Measurements from ENCODE around the gene RAPGEF1. TPM values are rescaled to one million over a fixed set of nuclear protein-coding genes. Genes with fewer than 3 reads are reported as not detected.

Gene RAPGEF1
- total and polyA plus RNA-seq, 7 donors: 14.4 to 58.2 (median 45.3) TPM

- Histone ChIP-seq H3K4me3 (no peak overlapping the region), H3K27ac (no peak overlapping the region), H3K4me1 (peaks cover 0 to 42% (median 34%) of the 10 kb centered on the region in 4 donors), H3K27me3 (no peaks in the 10 kb centered on the region), H3K9me3 (no peaks in the 10 kb centered on the region), H3K36me3 (no peaks in the 10 kb centered on the region)
- DNase-seq: no peak
- intact Hi-C loops (cut with DNase I): no loop called here
- WGBS, 2 donors: 60 to 67% methylated on average over 6 of the region's 6 CpGs
- no peak for TF ChIP-seq POLR2A (IDR thresholded peaks at IDR 0.05)
- TF ChIP-seq EP300 (IDR thresholded peaks at IDR 0.05): no peak
- TF ChIP-seq POLR2AphosphoS5 (IDR thresholded peaks at IDR 0.05): no peak
- TF ChIP-seq CTCF (IDR thresholded peaks at IDR 0.05): no peak
Measured at GRCh38 chr9:131661568-131662288, 78.1 kb downstream of the RAPGEF1 start.

DNA sequence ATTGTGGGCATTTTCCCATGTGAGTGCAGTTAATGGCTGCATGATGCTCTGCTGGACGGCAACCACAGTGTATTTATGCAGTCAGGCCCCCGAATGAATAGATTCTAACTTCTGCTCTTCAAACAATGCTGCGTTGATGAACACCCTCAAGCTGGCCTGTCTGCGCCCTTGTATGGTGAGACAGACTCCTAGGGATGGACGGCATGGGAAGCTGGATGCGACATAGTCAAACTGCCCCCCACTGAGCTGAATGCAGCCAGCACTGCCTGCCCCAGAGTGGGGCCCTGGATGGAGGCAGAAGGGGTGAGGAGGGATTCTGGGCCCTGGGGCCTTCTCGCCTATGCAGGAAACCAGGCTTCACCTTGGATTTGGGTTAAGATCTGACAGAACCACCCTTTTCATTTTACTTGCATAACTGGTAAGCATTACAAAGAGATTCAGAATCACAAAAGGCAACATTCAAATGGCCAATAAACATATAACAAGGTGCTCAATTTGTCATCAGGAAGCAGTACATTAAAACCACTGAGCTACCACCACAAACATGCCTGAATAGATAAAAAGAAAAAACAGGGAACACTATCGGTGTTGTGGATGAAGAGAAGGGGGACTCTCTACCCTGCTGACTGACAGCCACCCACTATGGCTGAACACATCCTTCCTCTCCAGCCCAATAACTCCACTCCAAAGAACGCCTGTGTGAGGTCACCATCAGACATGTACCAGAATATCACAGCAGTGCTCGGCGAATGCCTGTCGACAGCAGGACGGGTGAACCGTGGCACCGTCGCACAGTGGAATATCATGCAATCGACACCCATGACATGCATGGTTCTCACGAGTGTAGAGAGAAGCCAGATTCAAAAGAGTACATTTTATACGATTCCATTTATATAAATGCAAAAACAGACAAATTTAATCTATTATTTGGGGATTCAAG lies 79.1 kb downstream of the RAPGEF1 start:
- DNase-seq: no peak
- WGBS, 2 donors: 91 to 95% methylated on average over 19 of the region's 19 CpGs
- no peak overlapping the region for H3K4me3 ChIP-seq
- no peak overlapping the region for H3K27ac ChIP-seq
- H3K27me3 ChIP-seq: no peaks in the 10 kb centered on the region
- peaks cover 0 to 51% (median 40%) of the 10 kb centered on the region in 4 donors for H3K4me1 ChIP-seq
- intact Hi-C loops (cut with DNase I): no loop called here
- H3K36me3 ChIP-seq: no peaks in the 10 kb centered on the region
- TF ChIP-seq CTCF (IDR thresholded peaks at IDR 0.05) (no peak), POLR2A (IDR thresholded peaks at IDR 0.05) (no peak), POLR2AphosphoS5 (IDR thresholded peaks at IDR 0.05) (no peak), EP300 (IDR thresholded peaks at IDR 0.05) (no peak)
- H3K9me3 ChIP-seq: no peaks in the 10 kb centered on the region

DNA sequence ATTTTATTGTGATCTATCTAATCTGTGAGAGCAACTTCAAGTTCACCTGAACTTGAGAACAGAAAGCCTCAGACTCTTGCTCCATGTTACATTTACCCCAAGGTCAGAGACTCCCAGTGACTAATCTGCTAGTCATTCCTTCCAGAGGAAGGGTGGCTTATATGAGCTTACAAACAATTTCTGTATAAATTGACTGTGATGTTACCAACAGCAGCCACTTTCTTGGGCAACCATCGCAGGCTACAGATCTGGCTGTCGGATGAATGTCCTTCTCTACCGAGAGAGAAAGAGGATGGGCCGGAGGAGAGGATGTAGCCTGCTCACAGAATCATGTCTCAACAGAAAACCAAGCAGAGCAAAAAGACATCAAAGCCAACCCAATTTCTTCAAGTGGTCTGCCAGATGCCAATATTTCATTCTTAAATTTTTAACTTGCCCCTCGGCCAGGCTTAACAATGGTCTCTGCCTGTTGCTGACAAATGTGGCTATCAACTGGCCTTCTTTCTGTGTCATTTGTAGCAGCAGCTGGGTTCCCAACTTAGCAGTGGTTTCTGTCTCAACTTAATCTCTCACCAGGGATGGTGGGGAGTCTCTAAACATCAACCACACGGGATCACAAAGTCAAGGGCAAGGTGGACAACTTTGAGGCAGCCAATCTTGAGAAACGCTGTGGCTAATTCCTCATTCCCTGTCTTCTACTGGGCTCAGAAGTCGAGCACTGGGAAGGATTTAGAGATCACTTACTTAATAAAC lies 81.3 kb downstream of the RAPGEF1 start:
- peaks cover 0 to 55% (median 43%) of the 10 kb centered on the region in 4 donors for H3K4me1 ChIP-seq
- intact Hi-C loops (cut with DNase I): no loop called here
- WGBS, 2 donors: 71 to 85% methylated on average over 8 of the region's 8 CpGs
- peak overlapping the region; percentile 33 to 58 (median 39) for H3K27ac ChIP-seq
- no peaks in the 10 kb centered on the region for H3K9me3 ChIP-seq
- H3K27me3 ChIP-seq: no peaks in the 10 kb centered on the region
- DNase-seq: no peak
- TF ChIP-seq CTCF (IDR thresholded peaks at IDR 0.05): no peak
- no peak for TF ChIP-seq EP300 (IDR thresholded peaks at IDR 0.05)
- no peak for TF ChIP-seq POLR2AphosphoS5 (IDR thresholded peaks at IDR 0.05)
- TF ChIP-seq POLR2A (IDR thresholded peaks at IDR 0.05): no peak
- no peak overlapping the region for H3K4me3 ChIP-seq
- no peaks in the 10 kb centered on the region for H3K36me3 ChIP-seq

DNA sequence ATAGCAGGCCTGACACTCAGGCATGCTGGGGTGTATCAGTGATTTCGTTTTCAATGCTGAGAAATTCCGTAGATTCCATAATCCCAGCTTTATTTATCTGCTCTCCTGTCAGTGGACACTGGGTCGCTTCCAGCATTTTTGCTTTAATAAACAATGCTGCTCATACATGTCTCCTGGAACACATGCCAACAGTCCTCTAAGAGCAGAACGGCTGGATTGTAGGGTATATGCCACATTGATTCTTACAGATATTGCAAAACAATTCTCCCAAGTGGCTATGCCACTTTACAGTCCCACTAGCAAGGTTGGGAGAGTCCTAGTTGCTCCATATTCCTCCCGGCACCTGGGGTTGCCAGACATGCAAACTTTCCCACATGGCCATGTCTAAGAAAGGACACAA lies 81.9 kb downstream of the RAPGEF1 start:
- no peak for DNase-seq
- no peaks in the 10 kb centered on the region for H3K36me3 ChIP-seq
- intact Hi-C loops (cut with DNase I): no loop called here
- peaks cover 0 to 55% (median 43%) of the 10 kb centered on the region in 4 donors for H3K4me1 ChIP-seq
- H3K4me3 ChIP-seq: no peak overlapping the region
- no peak for TF ChIP-seq CTCF (IDR thresholded peaks at IDR 0.05)
- TF ChIP-seq POLR2AphosphoS5 (IDR thresholded peaks at IDR 0.05): no peak
- no peaks in the 10 kb centered on the region for H3K9me3 ChIP-seq
- 78 to 81% methylated on average over 5 of the region's 5 CpGs for WGBS, 2 donors
- H3K27ac ChIP-seq: peak overlapping the region; percentile 33 to 58 (median 39)
- no peaks in the 10 kb centered on the region for H3K27me3 ChIP-seq

Measured in sigmoid colon (tissue), 7 donors.